Heart left ventricle (tissue), 16 donors: ENCODE data around the gene RAC3. TPM values are rescaled to one million over a fixed set of nuclear protein-coding genes. Genes with fewer than 3 reads are reported as not detected.
A peak's percentile ranks its signal among the peaks of the same experiment; 100 is the strongest.

ENCODE experiments used
- ATAC-seq, 4 donors: fragments of 200-7000 bp; cut with Tn5 transposase; one replicate each; pipeline ENCODE4 v1.9.1; 2020 to 2022; ENCODE audit warnings: moderate library complexity in 4 of 4, mild to moderate bottlenecking in 3 of 4, moderate number of reproducible peaks in 1 of 4
- DNase-seq, 5 donors: peaks; one replicate each; pipeline ENCODE4 v3.0.0-alpha.2; 2020
- H3K27ac ChIP-seq, 12 donors: fragments of 200-600 bp; sonication (generic) in 4 of 12; one replicate each; pipeline versions ENCODE4 v1.5.0 to v1.8.0; 2016 to 2022; ENCODE audit warnings: mild to moderate bottlenecking in 2 of 12
- H3K27me3 ChIP-seq, 9 donors: fragments of 200-600 bp; sonication (generic) in 2 of 9; one replicate each; pipeline versions ENCODE4 v1.5.1 to v1.8.0; 2016 to 2022; ENCODE audit warnings: mild to moderate bottlenecking in 3 of 9
- H3K36me3 ChIP-seq, 9 donors: fragments of 200-600 bp; sonication (generic) in 2 of 9; one replicate each; pipeline versions ENCODE4 v1.5.0 to v1.8.0; 2018 to 2022; ENCODE audit warnings: mild to moderate bottlenecking in 2 of 9
- H3K4me1 ChIP-seq, 12 donors: fragments of 200-600 bp; sonication (generic) in 4 of 12; one replicate each; pipeline versions ENCODE4 v1.5.0 to v1.8.0; 2016 to 2022; ENCODE audit warnings: mild to moderate bottlenecking in 3 of 12
- H3K4me3 ChIP-seq, 12 donors: fragments of 200-600 bp; sonication (generic) in 4 of 12; one replicate each; pipeline versions ENCODE4 v1.5.0 to v1.8.0; 2017 to 2022; ENCODE audit warnings: mild to moderate bottlenecking in 9 of 12, moderate library complexity in 4 of 12
- H3K9me3 ChIP-seq, 12 donors: fragments of 200-600 bp; sonication (generic) in 4 of 12; one replicate each; pipeline versions ENCODE4 v1.5.0 to v1.8.0; 2016 to 2022; ENCODE audit warnings: mild to moderate bottlenecking in 1 of 12
- CTCF ChIP-seq, 12 donors: fragments of 200-600 bp; sonication (generic) in 4 of 12; IDR thresholded peaks; one replicate each; pipeline versions ENCODE4 v1.5.0 to v1.8.0; 2018 to 2022; ENCODE audit warnings: antibody characterized with exemption in 12 of 12, mild to moderate bottlenecking in 5 of 12
- POLR2A ChIP-seq, 2 donors: fragments of 450-650 bp; IDR thresholded peaks; one replicate each; pipeline ENCODE4 v1.6.1; 2017; ENCODE audit warnings: antibody characterized with exemption in 2 of 2, mild to moderate bottlenecking in 2 of 2, moderate library complexity in 2 of 2
- WGBS, 4 donors: extraction: QIAGEN DNeasy Blood & Tissue Kit in 2 of 4; methylation state at CpG; one replicate each; pipeline versions ENCODE4 v1.1.5 to v1.1.7; 2013 to 2018; 5-methylcytosine and 5-hydroxymethylcytosine counted together
- intact Hi-C, 10 donors: fragments of 100-400 bp; cut with DNase I; formaldehyde crosslinking; loops; one replicate each; pipeline versions ENCODE4 v1.11.1 to v1.14.2; 2022
- polyA plus RNA-seq, 2 donors: library from polyadenylated mRNA; stranded (reverse); fragments of 200-250 nt; gene quantifications; one replicate each; pipeline ENCODE4 v1.2.3, GENCODE V29; 2013
- total RNA-seq, 9 donors: library from RNA; depleted of rRNA in 2 of 9; stranded (reverse); fragments of >200 nt in 2 of 9; fragmentation: NEBNext Ultra II Directional in 3 of 9; extraction: Animal tissue kit (Norgen Biotek cat#: 25700) in 3 of 9; gene quantifications; one replicate each; pipeline versions ENCODE4 v1.1.0 to v1.2.4, GENCODE V29; 2016 to 2023
- donor health status: ischemic (EF 13 %, LVEDD 7.1; RV severe dilation, severe dysfunction).
- donor health status: healthy with polysubstance abuse.
- donor health status: DM: no; HTN: yes; CAD: no.
- donor health status: DM: no; HTN: no; CAD: no.
- donor health status: ischemic (EF 25% LVEDD 6.9; RV normal size, moderate dysfunction).
- donor health status: ischemic (EF 25% LVEDD 5.7; RV mildly dilated, moderate dysfunction).
- donor health status: healthy.
- donor health status: DM: yes; HTN: yes; CAD: no.
- donor health status: ischemic (EF 35%, LVEDD 5.7; RV mildly dilated, moderate dysfunction).
- donor health status: nonischemic (EF 11% LVEDD 7.7; RV severe dilation, severe dysfunction).
- donor health status: DM: yes; HTN: yes; CAD: no.
- donor health status: PGD.
- donor health status: ischemic (EF 29% LVEDD 5.4; RV normal size, mild dysfunction).
- donor health status: nonischemic (EF 23%, LVEDD 6.1; RV moderate dilation, normal function).

The RAC3 gene
- total and polyA plus RNA-seq, 11 donors = 0.76 to 2.6 (median 1.5) TPM

GRCh38 chr17:82021107-82021899 lies 10.2 kb upstream of the RAC3 start:
- 44 to 55% (median 50%) methylated on average over 11 to 25 of the region's 25 CpGs for WGBS, 4 donors
- peaks cover 5 to 37% (median 23%) of the 10 kb centered on the region in 12 donors for H3K4me1 ChIP-seq
- TF ChIP-seq CTCF (IDR thresholded peaks at IDR 0.05) = peak; percentile 45 to 75 (median 64)
- TF ChIP-seq POLR2A (IDR thresholded peaks at IDR 0.05) = no peak
- ATAC-seq (peak in 3 of 4 donors; percentile 3 to 21 (median 8)), DNase-seq (peak in 4 of 5 donors; percentile 65 to 85 (median 74))
- peak overlapping the region in 9 of 12 donors; percentile 70 to 99 (median 94) for H3K4me3 ChIP-seq
- H3K36me3 ChIP-seq = peaks cover 0 to 21% (median 6%) of the 10 kb centered on the region in 9 donors
- H3K9me3 ChIP-seq = no peaks in the 10 kb centered on the region
- no peaks in the 10 kb centered on the region for H3K27me3 ChIP-seq
- intact Hi-C loops = loop anchor here in 8 of 10 donors (1.0 to 10.0 kb wide), 6 partner anchors 44 to 157 kb away; partner anchors contain the start of genes ASPSCR1 (in 4 of the 8), NOTUM (in 1 of the 8) and P4HB (in 1 of the 8)
- H3K27ac ChIP-seq = no peak overlapping the region

- TF ChIP-seq CTCF (IDR thresholded peaks at IDR 0.05) = no peak
- no peak for TF ChIP-seq POLR2A (IDR thresholded peaks at IDR 0.05)
- no peak for ATAC-seq
- Histone ChIP-seq H3K36me3 (peaks cover 0 to 19% (median 6%) of the 10 kb centered on the region in 9 donors), H3K4me3 (peak overlapping the region; percentile 70 to 99 (median 94)), H3K9me3 (no peaks in the 10 kb centered on the region), H3K4me1 (peaks cover 5 to 37% (median 23%) of the 10 kb centered on the region in 12 donors), H3K27me3 (no peaks in the 10 kb centered on the region), H3K27ac (peak overlapping the region in 5 of 12 donors; percentile 66 to 83 (median 80))
- 6 to 13% (median 10%) methylated on average over 7 to 10 of the region's 10 CpGs for WGBS, 4 donors
- intact Hi-C loops = loop anchor here in 9 of 10 donors (1.0 to 10.0 kb wide), 7 partner anchors 45 to 161 kb away; partner anchors contain the start of genes ASPSCR1 (in 4 of the 9), P4HB (in 2 of the 9) and NOTUM (in 1 of the 9)
- no peak for DNase-seq
These were observed 9.6 kb upstream of the RAC3 start for GRCh38 chr17:82021900-82022309.

GRCh38 chr17:82022310-82022980 lies 9.0 kb upstream of the RAC3 start, which contains the start of gene CENPX:
Gene CENPX (minus strand): TSS chr17:82022878. CDS start chr17:82022861, 17 bp downstream.
- Histone ChIP-seq H3K4me3 (peak within 1 kb of the TSS; percentile 77 to 99 (median 94)), H3K36me3 (peaks cover 0 to 14% (median 6%) of the 10 kb centered on the region in 9 donors), H3K9me3 (no peaks in the 10 kb centered on the region), H3K27ac (peak within 1 kb of the TSS in 11 of 12 donors; percentile 32 to 85 (median 73)), H3K4me1 (peaks cover 5 to 37% (median 23%) of the 10 kb centered on the region in 12 donors), H3K27me3 (no peaks in the 10 kb centered on the region)
- TF ChIP-seq POLR2A (IDR thresholded peaks at IDR 0.05) = peak in 1 of 2 donors; percentile 58
- TF ChIP-seq CTCF (IDR thresholded peaks at IDR 0.05) = no peak
- 1% methylated on average over 20 to 64 of the region's 64 CpGs for WGBS, 4 donors
- ATAC-seq = no peak
- DNase-seq = no peak
- intact Hi-C loops = loop anchor here in 6 of 10 donors (2.0 to 10.0 kb wide), 5 partner anchors 45 to 162 kb away; partner anchors contain the start of genes ASPSCR1 (in 4 of the 6) and P4HB (in 2 of the 6)
